HPDE6-E6E7 (cell line): ENCODE results near the gene SEC16A.
"Not testable (repeated sequence)": the region's sequence is repeated elsewhere in the genome, so short reads cannot be mapped to it uniquely, and the experiment has no call there.

Source experiments
- DNase-seq: peaks from one replicate; pipeline ENCODE4 v3.0.0; 2011; ENCODE audit warnings: missing footprints; ENCODE audit errors: extremely low spot score

Gene SEC16A

GRCh38 chr9:136423432-136424146, 59.3 kb downstream of the SEC16A start:
- DNase-seq: no peak

- no peak for DNase-seq
Measured at GRCh38 chr9:136422876-136423275, 60.0 kb downstream of the SEC16A start.

GRCh38 chr9:136421791-136422190, 61.0 kb downstream of the SEC16A start:
- DNase-seq: no peak

- no peak for DNase-seq
Measured at GRCh38 chr9:136419092-136419420, 63.8 kb downstream of the SEC16A start.

GRCh38 chr9:136418182-136419091, 64.4 kb downstream of the SEC16A start:
- no peak for DNase-seq

GRCh38 chr9:136416914-136417313, 65.9 kb downstream of the SEC16A start:
- no peak for DNase-seq

- no peak for DNase-seq
Measured at GRCh38 chr9:136416427-136416826, 66.4 kb downstream of the SEC16A start.

GRCh38 chr9:136412962-136413361, 69.9 kb downstream of the SEC16A start:
- no peak for DNase-seq

GRCh38 chr9:136411378-136411777, 71.5 kb downstream of the SEC16A start:
- no peak for DNase-seq

GRCh38 chr9:136410500-136411287, 72.1 kb downstream of the SEC16A start, which contains the start of the genes ENTR1 and PMPCA:
ENTR1 (minus strand) TSS chr9:136410614; CDS start chr9:136410397, 217 bp downstream.
PMPCA (plus strand) TSS chr9:136410658; CDS start chr9:136410669, 11 bp downstream.
- DNase-seq: peak; percentile 91

GRCh38 chr9:136409557-136410455, 73.0 kb downstream of the SEC16A start:
- DNase-seq: peak; percentile 59

GRCh38 chr9:136407911-136408310, 74.9 kb downstream of the SEC16A start:
- DNase-seq: no peak

- not testable (repeated sequence) for DNase-seq
Measured at GRCh38 chr9:136407061-136407460, 75.8 kb downstream of the SEC16A start.

GRCh38 chr9:136405904-136406303, 76.9 kb downstream of the SEC16A start:
- DNase-seq: not testable (repeated sequence)

- DNase-seq: no peak
Measured at GRCh38 chr9:136405481-136405880, 77.4 kb downstream of the SEC16A start.

GRCh38 chr9:136404801-136405136, 78.1 kb downstream of the SEC16A start:
- no peak for DNase-seq

GRCh38 chr9:136403915-136404800, 78.7 kb downstream of the SEC16A start:
- DNase-seq: no peak

- DNase-seq: no peak
Measured at GRCh38 chr9:136403538-136403914, 79.3 kb downstream of the SEC16A start.

GRCh38 chr9:136402067-136402466, 80.8 kb downstream of the SEC16A start:
- no peak for DNase-seq
